OCI-LY3 (cell line): ENCODE results near the gene SLC52A1.
"Not testable (repeated sequence)": the region's sequence is repeated elsewhere in the genome, so short reads cannot be mapped to it uniquely, and the experiment has no call there.

ENCODE experiments used
- H2AFZ ChIP-seq: fragments of 200-600, 300-600 bp; shearing (Covaris generic); 2 replicates; pipeline ENCODE4 v1.6.0; 2014; ENCODE audit warnings: antibody characterized with exemption, low read depth, low read length
- H3K27ac ChIP-seq: fragments of 200-600, 300-600 bp; sonication (generic); 2 replicates; pipeline ENCODE4 v1.5.1; 2014; ENCODE audit warnings: mild to moderate bottlenecking, low read length, moderate library complexity, mixed read lengths
- H3K27me3 ChIP-seq: fragments of 200-600, 300-600 bp; sonication (generic); 2 replicates; pipeline ENCODE4 v1.6.1; 2014; ENCODE audit warnings: low read depth, low read length, mixed read lengths
- H3K36me3 ChIP-seq: fragments of 200-600, 300-600 bp; sonication (generic); replicated peaks from 2 replicates; pipeline ENCODE3; 2014; ENCODE audit warnings: low read depth, low read length, mixed read lengths
- H3K4me1 ChIP-seq: fragments of 300-600, 200-600 bp; sonication (generic); 2 replicates; pipeline ENCODE4 v1.6.1; 2014; ENCODE audit warnings: low read length, mixed read lengths
- H3K4me2 ChIP-seq: fragments of 200-600, 300-600 bp; sonication (generic); 2 replicates; pipeline ENCODE4 v1.6.1; 2014; ENCODE audit warnings: low read length, mixed read lengths
- H3K4me3 ChIP-seq: fragments of 300-600, 200-600 bp; sonication (generic); 2 replicates; pipeline ENCODE4 v1.5.1; 2014; ENCODE audit warnings: antibody characterized with exemption, mild to moderate bottlenecking, low read length, moderate library complexity
- H3K79me2 ChIP-seq: fragments of 300-600, 200-600 bp; shearing (Covaris generic); 2 replicates; pipeline ENCODE4 v1.6.1; 2014; ENCODE audit warnings: mild to moderate bottlenecking, low read length, mixed read lengths
- H3K9ac ChIP-seq: fragments of 300-600, 200-600 bp; shearing (Covaris generic); 2 replicates; pipeline ENCODE4 v1.6.0; 2014; ENCODE audit warnings: mild to moderate bottlenecking, low read length, moderate library complexity
- H3K9me3 ChIP-seq: fragments of 200-600, 300-600 bp; shearing (Covaris generic); 2 replicates; pipeline ENCODE4 v1.6.1; 2014; ENCODE audit warnings: low read length, mixed read lengths; ENCODE audit not compliant: insufficient read depth
- H4K20me1 ChIP-seq: fragments of 200-600, 300-600 bp; sonication (generic); 2 replicates; pipeline ENCODE4 v1.6.1; 2016; ENCODE audit warnings: low read length, mixed read lengths; ENCODE audit not compliant: insufficient read depth
- CTCF ChIP-seq: fragments of 200-600, 300-600 bp; sonication (generic); IDR thresholded peaks from 2 replicates; pipeline ENCODE4 v1.5.1; 2014; ENCODE audit warnings: antibody characterized with exemption, low read length, low read depth
- EZH2phosphoT487 ChIP-seq: fragments of 200-600 bp; shearing (Covaris generic); IDR thresholded peaks from 2 replicates; pipeline ENCODE4 v1.6.1; 2018; ENCODE audit warnings: antibody characterized with exemption, mixed run types, low read depth

The SLC52A1 gene

GRCh38 chr17:5035315-5035714, at the start of gene SLC52A1:
Gene SLC52A1, minus strand, starts transcription at chr17:5035426. Its CDS starts 820 bp downstream, at chr17:5034606.
- no peaks in the 10 kb centered on the region for H4K20me1 ChIP-seq
- no peaks in the 10 kb centered on the region for H3K36me3 ChIP-seq
- TF ChIP-seq EZH2phosphoT487, result no peak
- TF ChIP-seq CTCF, result no peak
- H3K79me2 ChIP-seq, result no peaks in the 10 kb centered on the region
- H3K27me3 ChIP-seq, result no peaks in the 10 kb centered on the region
- H3K4me2 ChIP-seq, result peak within 1 kb of the TSS; percentile 23
- peak within 1 kb of the TSS; percentile 68 for H3K4me3 ChIP-seq
- H3K27ac ChIP-seq, result no peak within 1 kb of the TSS
- H2AFZ ChIP-seq, result no peak within 1 kb of the TSS
- no peak within 1 kb of the TSS for H3K9ac ChIP-seq
- peaks cover 10% of the 10 kb centered on the region; the same call in 1 of the 2 replicates for H3K4me1 ChIP-seq
- H3K9me3 ChIP-seq, result no peaks in the 10 kb centered on the region

DNA sequence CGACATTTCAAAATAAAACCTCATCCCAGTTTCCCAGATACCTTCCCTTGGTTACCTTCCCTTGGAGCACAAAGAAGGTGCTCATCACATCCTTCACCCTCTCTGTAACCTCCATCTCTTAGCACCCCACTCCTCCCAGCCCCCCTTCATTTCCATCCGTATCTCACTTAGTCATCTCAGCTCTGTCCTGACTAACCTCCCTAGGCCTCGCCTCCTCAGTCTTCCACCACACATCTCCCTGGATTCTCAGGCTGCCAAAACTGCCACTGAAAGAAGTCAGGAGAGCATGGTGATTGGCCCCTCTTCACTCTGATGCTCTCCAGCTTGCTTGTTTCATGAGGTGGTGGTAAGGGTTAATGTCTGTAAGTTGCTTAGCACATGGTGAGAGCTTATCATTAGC, 45.4 kb upstream of the SLC52A1 start:
- H4K20me1 ChIP-seq, result no peaks in the 10 kb centered on the region
- no peaks in the 10 kb centered on the region for H3K79me2 ChIP-seq
- no peak overlapping the region for H3K27ac ChIP-seq
- no peak overlapping the region for H3K9ac ChIP-seq
- no peaks in the 10 kb centered on the region for H3K27me3 ChIP-seq
- TF ChIP-seq CTCF (no peak), EZH2phosphoT487 (no peak)
- no peaks in the 10 kb centered on the region for H3K4me1 ChIP-seq
- H3K9me3 ChIP-seq, result no peaks in the 10 kb centered on the region
- no peaks in the 10 kb centered on the region for H3K36me3 ChIP-seq
- no peak overlapping the region for H3K4me3 ChIP-seq
- no peak overlapping the region for H3K4me2 ChIP-seq
- H2AFZ ChIP-seq, result no peak overlapping the region

DNA sequence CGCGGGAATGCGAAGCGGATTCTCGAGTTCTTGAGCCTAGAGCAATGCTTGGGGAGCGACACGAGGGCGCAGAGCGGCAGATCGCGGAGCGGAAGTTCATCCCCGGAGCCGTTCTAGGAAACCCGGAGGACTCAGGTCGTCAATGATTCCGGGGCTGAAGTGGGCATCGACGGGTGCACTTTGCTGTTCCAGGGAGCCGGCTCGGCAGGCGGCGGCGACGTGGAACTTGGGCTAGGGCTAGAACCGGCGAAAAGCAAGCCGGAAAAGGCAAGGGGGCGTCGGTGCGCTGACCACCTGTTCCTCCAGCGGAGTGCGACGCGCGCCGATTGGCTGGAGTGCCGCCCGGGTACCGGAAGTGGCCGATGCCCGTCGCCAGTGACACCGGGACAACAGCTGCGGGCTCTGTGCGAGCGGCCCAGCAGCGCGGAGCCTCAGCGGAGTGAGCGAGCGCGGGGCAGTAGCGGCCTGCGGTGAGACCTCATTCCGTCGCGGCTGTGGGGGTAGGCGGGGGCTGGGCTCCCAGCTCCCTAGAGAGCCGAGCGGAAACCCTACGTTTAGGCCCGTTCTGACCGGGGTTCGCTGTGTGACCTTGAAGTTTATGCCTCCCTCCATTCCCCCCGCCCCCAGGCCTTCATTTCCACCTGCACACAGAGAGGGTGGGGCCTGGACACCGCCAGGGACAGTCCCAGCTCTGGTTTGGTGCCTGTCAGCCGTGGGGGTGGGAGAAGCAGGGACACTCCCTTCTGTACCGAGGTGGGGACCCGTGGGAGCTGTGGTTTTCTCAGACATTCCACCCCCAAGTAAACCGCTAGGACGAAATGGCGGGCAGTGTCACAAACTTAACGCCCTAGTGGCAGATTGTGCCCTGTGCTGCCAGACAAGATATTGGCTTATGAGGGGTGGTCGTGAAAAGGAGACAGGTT, 43.1 kb upstream of the SLC52A1 start, which contains the start of gene ZFP3:
Gene ZFP3 (plus strand): TSS at position 362 of the 923 bp plus-strand sequence. CDS start 13,038 bp downstream, outside the sequence.
- Histone ChIP-seq H3K9ac (no peak within 1 kb of the TSS), H3K4me1 (no peaks in the 10 kb centered on the region), H3K9me3 (no peaks in the 10 kb centered on the region), H3K79me2 (no peaks in the 10 kb centered on the region), H4K20me1 (no peaks in the 10 kb centered on the region), H3K27ac (no peak within 1 kb of the TSS), H3K4me3 (no peak within 1 kb of the TSS), H3K36me3 (no peaks in the 10 kb centered on the region), H2AFZ (no peak within 1 kb of the TSS), H3K27me3 (no peaks in the 10 kb centered on the region), H3K4me2 (no peak within 1 kb of the TSS)
- TF ChIP-seq EZH2phosphoT487 (no peak), CTCF (no peak)

- Histone ChIP-seq H3K4me3 (no peak overlapping the region), H3K4me2 (no peak overlapping the region), H3K79me2 (no peaks in the 10 kb centered on the region), H4K20me1 (no peaks in the 10 kb centered on the region), H3K27me3 (no peaks in the 10 kb centered on the region), H3K4me1 (no peaks in the 10 kb centered on the region), H2AFZ (no peak overlapping the region), H3K36me3 (no peaks in the 10 kb centered on the region), H3K9me3 (no peaks in the 10 kb centered on the region), H3K27ac (no peak overlapping the region), H3K9ac (no peak overlapping the region)
- TF ChIP-seq CTCF, result no peak
- no peak for TF ChIP-seq EZH2phosphoT487
Measured at GRCh38 chr17:5077781-5078105, 42.5 kb upstream of the SLC52A1 start.

DNA sequence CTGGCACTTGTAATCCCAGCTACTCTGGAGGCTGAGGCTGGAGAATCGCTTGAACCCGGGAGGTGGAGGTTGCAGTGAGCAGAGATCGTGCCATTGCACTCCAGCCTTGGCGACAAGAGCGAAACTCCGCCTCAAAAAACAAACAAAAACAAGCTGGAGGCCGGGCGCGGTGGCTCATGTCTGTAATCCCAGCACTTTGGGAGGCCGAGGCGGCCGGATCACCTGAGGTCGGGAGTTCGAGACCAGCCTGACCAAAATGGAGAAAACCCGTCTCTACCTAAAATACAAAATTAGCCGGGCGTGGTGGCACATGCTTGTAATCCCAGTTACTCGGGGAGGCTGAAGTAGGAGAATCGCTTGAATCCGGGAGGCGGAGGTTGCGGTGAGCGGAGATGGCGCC, 42.0 kb upstream of the SLC52A1 start:
- not testable (repeated sequence) for H3K9me3 ChIP-seq, H3K79me2 ChIP-seq, H4K20me1 ChIP-seq, H3K9ac ChIP-seq, H3K27ac ChIP-seq, H2AFZ ChIP-seq, H3K4me1 ChIP-seq, H3K4me3 ChIP-seq, H3K4me2 ChIP-seq, H3K27me3 ChIP-seq, H3K36me3 ChIP-seq

GRCh38 chr17:5075472-5075871, 40.2 kb upstream of the SLC52A1 start:
- H3K36me3 ChIP-seq, H3K9me3 ChIP-seq, H3K4me3 ChIP-seq, H2AFZ ChIP-seq, H3K4me2 ChIP-seq, H3K27ac ChIP-seq, H3K27me3 ChIP-seq, H3K9ac ChIP-seq, H3K79me2 ChIP-seq, H4K20me1 ChIP-seq, H3K4me1 ChIP-seq: not testable (repeated sequence)
